Measurements from ENCODE around the gene RETREG1.
A peak's percentile ranks its signal among the peaks of the same experiment; 100 is the strongest.

RETREG1 gene

GRCh38 chr5:16554110-16554509 lies 62.7 kb downstream of the RETREG1 start:
- ChIA-PET POLR2A (no interaction called here), CTCF (no interaction called here)
- TF ChIP-seq LEF1 (IDR thresholded peaks at IDR 0.05; ENCODE audit: borderline replicate concordance) (no peak), BHLHE40 (IDR thresholded peaks at IDR 0.05; ENCODE audit: borderline replicate concordance) (no peak), ARNT (IDR thresholded peaks at IDR 0.05) (no peak), L3MBTL2 (conservative IDR thresholded peaks at IDR 0.05) (no peak), PKNOX1 (IDR thresholded peaks at IDR 0.05) (no peak), HDGF (IDR thresholded peaks at IDR 0.05; ENCODE audit: borderline replicate concordance) (no peak), FOXM1 (IDR thresholded peaks at IDR 0.05; ENCODE audit: borderline replicate concordance) (no peak), SUZ12 (IDR thresholded peaks at IDR 0.05) (no peak), FOXK2 (IDR thresholded peaks at IDR 0.05) (no peak), ELF4 (IDR thresholded peaks at IDR 0.05) (no peak), ZNF384 (IDR thresholded peaks at IDR 0.05) (no peak), SP1 (IDR thresholded peaks at IDR 0.05) (no peak)
- DNase-seq (ENCODE audit: extremely low spot score): no peak

- TF ChIP-seq HDGF (IDR thresholded peaks at IDR 0.05; ENCODE audit: borderline replicate concordance): no peak
- TF ChIP-seq FOXM1 (IDR thresholded peaks at IDR 0.05; ENCODE audit: borderline replicate concordance): no peak
- TF ChIP-seq BHLHE40 (IDR thresholded peaks at IDR 0.05; ENCODE audit: borderline replicate concordance): no peak
- TF ChIP-seq ELF4 (IDR thresholded peaks at IDR 0.05): no peak
- no peak for TF ChIP-seq L3MBTL2 (conservative IDR thresholded peaks at IDR 0.05)
- no peak for TF ChIP-seq ARNT (IDR thresholded peaks at IDR 0.05)
- TF ChIP-seq SUZ12 (IDR thresholded peaks at IDR 0.05): no peak
- TF ChIP-seq FOXK2 (IDR thresholded peaks at IDR 0.05): no peak
- TF ChIP-seq SP1 (IDR thresholded peaks at IDR 0.05): no peak
- no peak for TF ChIP-seq LEF1 (IDR thresholded peaks at IDR 0.05; ENCODE audit: borderline replicate concordance)
- no peak for TF ChIP-seq PKNOX1 (IDR thresholded peaks at IDR 0.05)
- TF ChIP-seq CTBP1 (IDR thresholded peaks at IDR 0.05; ENCODE audit: borderline replicate concordance): no peak
- TF ChIP-seq FOXA1 (IDR thresholded peaks at IDR 0.05): no peak
- POLR2A ChIA-PET: no interaction called here
Observed at GRCh38 chr5:16552666-16553343, 64.0 kb downstream of the RETREG1 start.

GRCh38 chr5:16551628-16552027 lies 65.2 kb downstream of the RETREG1 start:
- no peak for TF ChIP-seq NFRKB (IDR thresholded peaks at IDR 0.05)
- CTCF ChIA-PET: interaction anchor here (0.7 to 2.3 kb wide), 3 partner anchors 10 to 63 kb away, joined by 4 to 7 read pairs (median 5); no protein-coding TSS in a partner anchor
- no peak for DNase-seq (ENCODE audit: extremely low spot score)
- POLR2A ChIA-PET: no interaction called here

More at GRCh38 chr5:16552666-16553343, 64.0 kb downstream of the RETREG1 start:
- CTCF ChIA-PET: interaction anchor here (0.6 to 2.3 kb wide), 8 partner anchors 9 to 89 kb away, joined by 3 to 7 read pairs (median 4); no protein-coding TSS in a partner anchor
- DNase-seq (ENCODE audit: extremely low spot score): peak; percentile 69

GRCh38 chr5:16550316-16550952 lies 66.4 kb downstream of the RETREG1 start:
- TF ChIP-seq ZNF384 (IDR thresholded peaks at IDR 0.05) (no peak), TARDBP (IDR thresholded peaks at IDR 0.05) (no peak), ELF4 (IDR thresholded peaks at IDR 0.05) (no peak), PKNOX1 (IDR thresholded peaks at IDR 0.05) (peak; percentile 88), FOXM1 (IDR thresholded peaks at IDR 0.05; ENCODE audit: borderline replicate concordance) (no peak), FOXK2 (IDR thresholded peaks at IDR 0.05) (no peak)
- ChIA-PET CTCF (interaction anchor here (0.6 to 0.7 kb wide), 4 partner anchors 42 to 1854 kb away, joined by 3 to 6 read pairs (median 4); no protein-coding TSS in a partner anchor), POLR2A (no interaction called here)
- peak; percentile 75 for DNase-seq (ENCODE audit: extremely low spot score)

- POLR2A ChIA-PET: no interaction called here
- CTCF ChIA-PET: interaction anchor here (0.6 to 1.2 kb wide), 5 partner anchors 60 to 1854 kb away, joined by 3 to 7 read pairs (median 4); no protein-coding TSS in a partner anchor
- DNase-seq (ENCODE audit: extremely low spot score): no peak
- TF ChIP-seq L3MBTL2 (conservative IDR thresholded peaks at IDR 0.05) (no peak), LEF1 (IDR thresholded peaks at IDR 0.05; ENCODE audit: borderline replicate concordance) (no peak), PKNOX1 (IDR thresholded peaks at IDR 0.05) (no peak), HDGF (IDR thresholded peaks at IDR 0.05; ENCODE audit: borderline replicate concordance) (no peak), CTBP1 (IDR thresholded peaks at IDR 0.05; ENCODE audit: borderline replicate concordance) (no peak)
Observed at GRCh38 chr5:16549491-16550206, 67.1 kb downstream of the RETREG1 start.

Measured in HEK293T (cell line).